Measurements from ENCODE around the gene XNDC1N. TPM values are rescaled to one million over a fixed set of nuclear protein-coding genes. Genes with fewer than 3 reads are reported as not detected.
"Not testable (repeated sequence)": the region's sequence is repeated elsewhere in the genome, so short reads cannot be mapped to it uniquely, and the experiment has no call there.

The XNDC1N gene
- total RNA-seq, 4 donors from 2014 or later: 0.85 to 12.2 (median 4.9) TPM

- H3K36me3 ChIP-seq: peaks cover 0 to 68% (median 10%) of the 10 kb centered on the region in 3 donors
- DNase-seq; H3K4me3 ChIP-seq; H3K27me3 ChIP-seq; H3K4me1 ChIP-seq; intact Hi-C loops (cut with DNase I); H3K27ac ChIP-seq; H3K9me3 ChIP-seq: not testable (repeated sequence)
- TF ChIP-seq, protein P1, sequence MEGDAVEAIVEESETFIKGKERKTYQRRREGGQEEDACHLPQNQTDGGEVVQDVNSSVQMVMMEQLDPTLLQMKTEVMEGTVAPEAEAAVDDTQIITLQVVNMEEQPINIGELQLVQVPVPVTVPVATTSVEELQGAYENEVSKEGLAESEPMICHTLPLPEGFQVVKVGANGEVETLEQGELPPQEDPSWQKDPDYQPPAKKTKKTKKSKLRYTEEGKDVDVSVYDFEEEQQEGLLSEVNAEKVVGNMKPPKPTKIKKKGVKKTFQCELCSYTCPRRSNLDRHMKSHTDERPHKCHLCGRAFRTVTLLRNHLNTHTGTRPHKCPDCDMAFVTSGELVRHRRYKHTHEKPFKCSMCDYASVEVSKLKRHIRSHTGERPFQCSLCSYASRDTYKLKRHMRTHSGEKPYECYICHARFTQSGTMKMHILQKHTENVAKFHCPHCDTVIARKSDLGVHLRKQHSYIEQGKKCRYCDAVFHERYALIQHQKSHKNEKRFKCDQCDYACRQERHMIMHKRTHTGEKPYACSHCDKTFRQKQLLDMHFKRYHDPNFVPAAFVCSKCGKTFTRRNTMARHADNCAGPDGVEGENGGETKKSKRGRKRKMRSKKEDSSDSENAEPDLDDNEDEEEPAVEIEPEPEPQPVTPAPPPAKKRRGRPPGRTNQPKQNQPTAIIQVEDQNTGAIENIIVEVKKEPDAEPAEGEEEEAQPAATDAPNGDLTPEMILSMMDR (IDR thresholded peaks at IDR 0.05): peak in 1 of 6 experiments; percentile 36
- WGBS, 2 donors: 68 to 81% methylated on average over 6 to 7 of the region's 10 CpGs
These were observed 16.9 kb downstream of the XNDC1N start for GRCh38 chr11:71911321-71911985.

DNA sequence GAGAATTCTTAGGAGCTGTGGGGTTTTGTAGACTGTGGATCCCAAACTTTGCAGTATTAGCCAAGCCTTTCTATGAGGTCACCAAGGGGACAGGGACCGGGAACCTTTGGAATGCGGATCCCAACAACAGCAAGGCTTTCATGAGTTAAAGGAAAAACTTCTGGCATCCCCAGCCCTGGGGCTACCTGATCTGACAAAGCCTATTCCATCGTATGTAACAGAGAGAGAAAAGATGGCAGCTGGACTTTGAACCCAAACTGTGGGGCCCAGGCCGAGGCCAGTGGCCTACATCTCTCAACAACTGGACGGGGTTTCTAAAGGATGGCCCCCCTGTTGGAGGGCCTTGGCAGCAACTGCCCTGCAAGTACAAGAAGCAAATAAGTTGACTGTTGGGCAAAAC lies 17.6 kb downstream of the XNDC1N start:
- H3K27ac ChIP-seq; DNase-seq; H3K27me3 ChIP-seq; H3K4me3 ChIP-seq; H3K4me1 ChIP-seq; H3K9me3 ChIP-seq; intact Hi-C loops (cut with DNase I): not testable (repeated sequence)
- H3K36me3 ChIP-seq: peaks cover 0 to 61% (median 10%) of the 10 kb centered on the region in 3 donors
- WGBS, 2 donors: 89 to 90% methylated on average over 3 to 4 of the region's 5 CpGs

DNA sequence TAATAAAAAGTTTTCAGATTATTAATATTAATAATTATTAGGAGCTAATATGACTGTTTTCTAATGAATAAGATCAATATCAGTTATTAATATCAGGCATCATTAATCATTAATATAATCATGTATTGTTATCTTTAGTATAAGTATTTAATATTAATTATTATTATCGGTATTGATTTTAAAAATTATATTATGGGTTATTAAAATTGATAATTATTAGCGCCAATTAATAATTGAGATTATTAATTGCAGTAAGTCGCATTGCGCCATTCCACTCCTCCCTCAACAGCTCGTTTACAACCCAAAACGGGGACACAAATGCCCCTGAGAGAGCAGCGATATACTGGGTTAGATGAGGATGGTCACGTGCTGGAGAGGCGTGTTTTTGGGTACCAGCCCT lies 20.2 kb downstream of the XNDC1N start:
- TF ChIP-seq, protein P1 (IDR thresholded peaks at IDR 0.05): no peak
- TF ChIP-seq POLR2A (IDR thresholded peaks at IDR 0.05): no peak
- intact Hi-C loops (cut with DNase I): no loop called here
- Histone ChIP-seq H3K27ac (no peak overlapping the region), H3K4me1 (peaks cover 0 to 10% (median 0%) of the 10 kb centered on the region in 3 donors), H3K36me3 (peaks cover 0 to 53% (median 0%) of the 10 kb centered on the region in 3 donors), H3K27me3 (no peaks in the 10 kb centered on the region), H3K9me3 (no peaks in the 10 kb centered on the region), H3K4me3 (no peak overlapping the region)
- DNase-seq: no peak
- WGBS, 2 donors: 82 to 85% methylated on average over 9 of the region's 9 CpGs

GRCh38 chr11:71901137-71901536 lies 27.3 kb downstream of the XNDC1N start:
- H3K9me3 ChIP-seq; H3K4me3 ChIP-seq; H3K4me1 ChIP-seq; DNase-seq; H3K27me3 ChIP-seq; intact Hi-C loops (cut with DNase I); H3K27ac ChIP-seq: not testable (repeated sequence)
- 82 to 88% methylated on average over 9 to 14 of the region's 14 CpGs for WGBS, 2 donors
- peaks cover 0 to 30% (median 0%) of the 10 kb centered on the region in 3 donors for H3K36me3 ChIP-seq

DNA sequence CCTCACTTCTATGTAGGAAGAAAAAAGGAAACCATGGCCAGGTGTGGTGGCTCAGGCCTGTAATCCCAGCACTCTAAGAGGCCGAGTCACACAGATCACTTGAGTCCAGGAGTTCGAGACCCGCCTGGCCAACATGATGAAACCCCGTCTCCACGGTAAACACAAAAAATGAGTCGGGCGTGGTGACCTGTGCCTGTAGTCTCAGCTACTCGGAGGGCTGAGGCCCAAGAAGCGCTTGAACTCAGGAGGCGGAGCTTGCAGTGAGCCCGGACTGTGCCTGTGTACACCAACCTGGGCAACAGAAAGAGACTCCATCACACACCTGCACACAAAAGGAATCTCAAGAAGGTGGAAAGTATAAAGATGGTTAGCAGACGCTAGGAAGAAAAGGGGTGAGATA lies 32.4 kb downstream of the XNDC1N start:
- TF ChIP-seq POLR2A (IDR thresholded peaks at IDR 0.05): no peak
- TF ChIP-seq, protein P1 (IDR thresholded peaks at IDR 0.05): no peak
- H3K9me3 ChIP-seq: no peaks in the 10 kb centered on the region
- H3K27ac ChIP-seq: no peak overlapping the region
- peaks cover 0 to 5% (median 0%) of the 10 kb centered on the region in 3 donors for H3K36me3 ChIP-seq
- no peaks in the 10 kb centered on the region for H3K27me3 ChIP-seq
- H3K4me1 ChIP-seq: no peaks in the 10 kb centered on the region
- no peak overlapping the region for H3K4me3 ChIP-seq
- intact Hi-C loops (cut with DNase I): no loop called here
- WGBS, 2 donors: 90 to 95% methylated on average over 9 to 12 of the region's 12 CpGs
- DNase-seq: no peak

DNA sequence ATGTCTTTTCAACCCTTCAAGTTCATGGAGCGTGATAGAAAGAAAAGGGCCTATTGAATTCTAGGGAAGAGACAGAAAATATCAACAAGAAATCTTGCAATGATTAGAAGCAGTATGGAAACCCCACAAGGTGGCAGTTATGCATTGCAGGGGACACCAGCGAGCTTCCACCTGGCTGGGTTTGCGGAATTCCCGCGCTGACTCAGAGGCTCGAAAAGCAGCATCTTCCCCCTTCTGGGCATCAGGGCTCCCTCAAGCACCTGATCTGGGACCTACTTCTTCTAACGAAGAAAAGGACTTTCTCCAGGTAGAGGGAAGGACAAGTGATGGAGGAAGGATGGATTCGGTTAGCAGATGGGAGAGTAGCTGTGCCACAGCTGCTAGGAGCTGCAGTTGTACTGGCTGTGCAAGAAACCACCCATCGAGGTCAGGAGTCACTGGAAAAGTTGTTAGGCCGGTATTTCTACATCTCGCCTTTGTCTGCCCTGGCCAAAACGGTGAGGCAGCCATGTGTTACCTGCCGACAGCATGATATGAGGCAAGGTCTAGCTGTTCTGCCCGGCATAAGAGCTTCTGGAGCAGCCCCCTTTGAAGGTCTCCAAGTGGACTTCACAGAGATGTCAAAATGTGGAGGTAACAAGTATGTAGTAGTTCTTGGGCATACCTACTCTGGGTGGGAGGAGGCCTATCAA lies 39.1 kb downstream of the XNDC1N start:
- H3K27me3 ChIP-seq; intact Hi-C loops (cut with DNase I); H3K27ac ChIP-seq; H3K4me1 ChIP-seq; DNase-seq; H3K36me3 ChIP-seq; H3K4me3 ChIP-seq; H3K9me3 ChIP-seq: not testable (repeated sequence)
- 70 to 89% methylated on average over 6 to 7 of the region's 14 CpGs for WGBS, 2 donors

DNA sequence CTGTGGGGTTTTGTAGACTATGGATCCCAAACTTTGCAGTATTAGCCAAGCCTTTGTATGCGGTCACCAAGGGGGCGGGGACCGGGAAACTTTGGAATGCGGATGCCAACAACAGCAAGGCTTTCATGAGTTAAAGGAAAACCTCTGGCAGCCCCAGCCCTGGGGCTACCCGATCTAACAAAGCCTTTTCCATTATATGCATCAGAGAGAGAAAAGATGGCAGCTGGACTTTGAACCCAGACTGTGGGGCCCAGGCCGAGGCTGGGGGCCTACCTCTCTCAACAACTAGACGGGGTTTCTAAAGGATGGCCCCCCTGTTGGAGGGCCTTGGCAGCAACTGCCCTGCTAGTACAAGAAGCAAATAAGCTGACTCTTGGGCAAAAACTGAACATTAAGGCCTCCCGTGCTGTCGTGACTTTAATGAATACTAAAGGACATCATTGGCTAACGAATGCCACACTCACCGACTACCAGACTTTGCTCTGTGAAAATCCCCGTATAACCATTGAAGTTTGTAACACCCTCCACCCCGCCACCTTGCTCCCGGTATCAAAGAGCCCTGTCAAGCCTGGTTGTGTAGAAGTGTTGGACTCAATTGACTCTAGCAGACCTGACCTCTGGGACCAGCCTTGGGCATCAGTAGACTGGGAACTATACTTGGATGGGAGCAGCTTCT lies 39.9 kb downstream of the XNDC1N start:
- H3K27me3 ChIP-seq; H3K36me3 ChIP-seq; H3K27ac ChIP-seq; H3K4me1 ChIP-seq; intact Hi-C loops (cut with DNase I); H3K9me3 ChIP-seq; H3K4me3 ChIP-seq; DNase-seq: not testable (repeated sequence)
- WGBS, 2 donors: 84 to 90% methylated on average over 13 of the region's 14 CpGs

- H3K9me3 ChIP-seq, H3K4me1 ChIP-seq: not testable (repeated sequence)
- 95 to 99% methylated on average over 12 of the region's 12 CpGs for WGBS, 2 donors
These were observed 42.6 kb downstream of the XNDC1N start for GRCh38 chr11:71885806-71886205.

More at GRCh38 chr11:71885806-71886205, 42.6 kb downstream of the XNDC1N start:
- intact Hi-C loops (cut with DNase I); H3K27ac ChIP-seq; DNase-seq; H3K36me3 ChIP-seq; H3K4me3 ChIP-seq; H3K27me3 ChIP-seq: not testable (repeated sequence)

Data from esophagus squamous epithelium (tissue), 5 donors.